ENCODE results near the gene NNAT.

The NNAT gene

DNA sequence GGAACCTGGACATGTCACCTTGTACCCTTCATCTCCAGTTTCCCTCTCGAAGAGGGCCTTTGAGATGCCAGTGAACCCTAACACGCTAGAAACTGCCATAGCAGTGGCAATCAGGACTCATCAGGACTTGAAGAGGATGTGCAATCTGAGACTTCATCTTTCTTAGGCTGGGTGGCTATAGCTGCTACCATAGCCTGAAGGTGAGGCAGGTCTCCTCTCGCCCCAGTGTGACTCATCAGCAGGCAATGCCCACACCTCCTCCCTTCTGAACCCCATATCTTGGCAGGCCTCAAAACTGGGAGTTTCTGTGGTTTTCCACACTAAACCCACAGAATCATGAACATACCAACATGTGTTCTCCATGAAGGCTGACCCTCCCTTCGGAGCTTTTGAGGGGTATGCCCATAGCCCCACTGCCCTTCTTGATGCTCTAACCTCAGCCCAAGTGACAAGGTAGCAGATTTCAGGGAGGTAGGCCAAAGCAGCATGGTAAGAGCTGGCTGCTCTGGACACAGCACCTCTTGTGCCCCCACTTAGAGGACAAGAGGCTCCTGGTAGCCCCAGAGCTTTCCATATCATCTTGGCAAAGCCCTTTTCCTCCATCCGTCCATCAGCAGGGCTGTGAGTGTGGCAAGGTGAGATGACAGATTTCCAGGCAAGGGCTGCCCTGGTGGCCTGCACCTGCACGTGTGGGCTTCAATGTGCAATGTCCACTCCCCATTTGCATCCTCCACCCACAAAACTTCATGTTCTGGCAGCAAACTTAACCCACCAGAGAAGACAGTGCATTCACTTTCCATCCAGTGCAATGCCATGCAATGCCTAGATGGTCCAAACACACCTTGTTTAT is 4.0 kb downstream of the NNAT start:
- Histone ChIP-seq H3K27ac (replicated peaks) (no peak overlapping the region), H3K27me3 (ENCODE audit: insufficient read depth, poor library complexity, severe bottlenecking) (no peaks in the 10 kb centered on the region), H3K4me3 (replicated peaks; ENCODE audit: insufficient read depth, low read length) (no peak overlapping the region)
- TF ChIP-seq, protein P1, sequence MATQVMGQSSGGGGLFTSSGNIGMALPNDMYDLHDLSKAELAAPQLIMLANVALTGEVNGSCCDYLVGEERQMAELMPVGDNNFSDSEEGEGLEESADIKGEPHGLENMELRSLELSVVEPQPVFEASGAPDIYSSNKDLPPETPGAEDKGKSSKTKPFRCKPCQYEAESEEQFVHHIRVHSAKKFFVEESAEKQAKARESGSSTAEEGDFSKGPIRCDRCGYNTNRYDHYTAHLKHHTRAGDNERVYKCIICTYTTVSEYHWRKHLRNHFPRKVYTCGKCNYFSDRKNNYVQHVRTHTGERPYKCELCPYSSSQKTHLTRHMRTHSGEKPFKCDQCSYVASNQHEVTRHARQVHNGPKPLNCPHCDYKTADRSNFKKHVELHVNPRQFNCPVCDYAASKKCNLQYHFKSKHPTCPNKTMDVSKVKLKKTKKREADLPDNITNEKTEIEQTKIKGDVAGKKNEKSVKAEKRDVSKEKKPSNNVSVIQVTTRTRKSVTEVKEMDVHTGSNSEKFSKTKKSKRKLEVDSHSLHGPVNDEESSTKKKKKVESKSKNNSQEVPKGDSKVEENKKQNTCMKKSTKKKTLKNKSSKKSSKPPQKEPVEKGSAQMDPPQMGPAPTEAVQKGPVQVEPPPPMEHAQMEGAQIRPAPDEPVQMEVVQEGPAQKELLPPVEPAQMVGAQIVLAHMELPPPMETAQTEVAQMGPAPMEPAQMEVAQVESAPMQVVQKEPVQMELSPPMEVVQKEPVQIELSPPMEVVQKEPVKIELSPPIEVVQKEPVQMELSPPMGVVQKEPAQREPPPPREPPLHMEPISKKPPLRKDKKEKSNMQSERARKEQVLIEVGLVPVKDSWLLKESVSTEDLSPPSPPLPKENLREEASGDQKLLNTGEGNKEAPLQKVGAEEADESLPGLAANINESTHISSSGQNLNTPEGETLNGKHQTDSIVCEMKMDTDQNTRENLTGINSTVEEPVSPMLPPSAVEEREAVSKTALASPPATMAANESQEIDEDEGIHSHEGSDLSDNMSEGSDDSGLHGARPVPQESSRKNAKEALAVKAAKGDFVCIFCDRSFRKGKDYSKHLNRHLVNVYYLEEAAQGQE (IDR thresholded peaks at IDR 0.05; ENCODE audit: insufficient replicate concordance, low read depth): no peak
- TF ChIP-seq GABPA (IDR thresholded peaks at IDR 0.05; ENCODE audit: low read depth) (no peak), SPI1 (IDR thresholded peaks at IDR 0.05; ENCODE audit: borderline replicate concordance, low read depth) (no peak), POLR2AphosphoS5 (IDR thresholded peaks at IDR 0.05; ENCODE audit: low read depth) (no peak), CTCF (IDR thresholded peaks at IDR 0.05; ENCODE audit: insufficient read depth, low read length) (no peak)
- DNase-seq (ENCODE audit: low read depth in 1 of 2, low spot score in 1 of 2): no peak

- no peak for DNase-seq (ENCODE audit: low read depth in 1 of 2, low spot score in 1 of 2)
- Histone ChIP-seq H3K27ac (replicated peaks) (no peak overlapping the region), H3K4me3 (replicated peaks; ENCODE audit: insufficient read depth, low read length) (no peak overlapping the region; the same call in 1 of the 2 replicates), H3K27me3 (ENCODE audit: insufficient read depth, poor library complexity, severe bottlenecking) (no peaks in the 10 kb centered on the region)
- no peak for TF ChIP-seq SPI1 (IDR thresholded peaks at IDR 0.05; ENCODE audit: borderline replicate concordance, low read depth)
- no peak for TF ChIP-seq GABPA (IDR thresholded peaks at IDR 0.05; ENCODE audit: low read depth)
- TF ChIP-seq POLR2AphosphoS5 (IDR thresholded peaks at IDR 0.05; ENCODE audit: low read depth): no peak
- TF ChIP-seq CTCF (IDR thresholded peaks at IDR 0.05; ENCODE audit: insufficient read depth, low read length): no peak
- TF ChIP-seq, protein P1 (IDR thresholded peaks at IDR 0.05; ENCODE audit: insufficient replicate concordance, low read depth): no peak
These were observed 4.8 kb downstream of the NNAT start for GRCh38 chr20:37525810-37526209.

- peak in 1 of 2 experiments; percentile 18 for DNase-seq (ENCODE audit: low read depth in 1 of 2, low spot score in 1 of 2)
- Histone ChIP-seq H3K4me3 (replicated peaks; ENCODE audit: insufficient read depth, low read length) (peak overlapping the region; percentile 99), H3K27me3 (ENCODE audit: insufficient read depth, poor library complexity, severe bottlenecking) (no peaks in the 10 kb centered on the region), H3K27ac (replicated peaks) (peak overlapping the region; percentile 100)
- TF ChIP-seq, protein P1 (IDR thresholded peaks at IDR 0.05; ENCODE audit: insufficient replicate concordance, low read depth): no peak
- peak; percentile 69; the same call in 1 of the 2 replicates for TF ChIP-seq SPI1 (IDR thresholded peaks at IDR 0.05; ENCODE audit: borderline replicate concordance, low read depth)
- no peak for TF ChIP-seq CTCF (IDR thresholded peaks at IDR 0.05; ENCODE audit: insufficient read depth, low read length)
- no peak for TF ChIP-seq POLR2AphosphoS5 (IDR thresholded peaks at IDR 0.05; ENCODE audit: low read depth)
- TF ChIP-seq GABPA (IDR thresholded peaks at IDR 0.05; ENCODE audit: low read depth): no peak
These were observed 5.3 kb downstream of the NNAT start for GRCh38 chr20:37526238-37526838.

Measured in HL-60 (cell line).